GM12878 (cell line): ENCODE data around the gene PDIA4. TPM values are rescaled to one million over a fixed set of nuclear protein-coding genes. Genes with fewer than 3 reads are reported as not detected.

ENCODE experiments used
- BCL11A ChIP-seq: IDR thresholded peaks from 2 replicates; pipeline ENCODE4 v1.6.1; 2011; ENCODE audit warnings: low read depth, low read length
- CBX3 ChIP-seq: fragments of 200-600 bp; sonication (generic); IDR thresholded peaks from 2 replicates; pipeline ENCODE4 v1.6.1; 2016; ENCODE audit warnings: low read depth, borderline replicate concordance
- CREM ChIP-seq: IDR thresholded peaks from 2 replicates; pipeline ENCODE4 v1.6.1; 2014; ENCODE audit warnings: antibody characterized with exemption, low read depth
- MEF2A ChIP-seq: IDR thresholded peaks from 2 replicates; pipeline ENCODE4 v1.6.1; 2011; ENCODE audit warnings: low read depth, mild to moderate bottlenecking, low read length, moderate library complexity; ENCODE audit not compliant: insufficient read depth
- MEF2B ChIP-seq: fragments of 450-650 bp; IDR thresholded peaks from 2 replicates; pipeline ENCODE4 v1.6.1; 2018; ENCODE audit warnings: mild to moderate bottlenecking, moderate library complexity; ENCODE audit not compliant: partially characterized antibody, poor library complexity, severe bottlenecking
- MTA3 ChIP-seq: IDR thresholded peaks from 2 replicates; pipeline ENCODE4 v1.6.1; 2012; ENCODE audit warnings: low read length, inconsistent platforms, borderline replicate concordance
- NFXL1 ChIP-seq: fragments of 450-650 bp; IDR thresholded peaks from 2 replicates; pipeline ENCODE4 v1.6.1; 2017; ENCODE audit warnings: antibody characterized with exemption, mild to moderate bottlenecking, borderline replicate concordance
- POU2F2 ChIP-seq: IDR thresholded peaks from 3 replicates; pipeline ENCODE4 v1.6.1; 2011; ENCODE audit warnings: low read depth, mild to moderate bottlenecking, low read length, borderline replicate concordance
- RB1 ChIP-seq: fragments of 450-650 bp; formaldehyde crosslinking; IDR thresholded peaks from 2 replicates; pipeline ENCODE4 v1.6.1; 2017; ENCODE audit warnings: mild to moderate bottlenecking, borderline replicate concordance
- RUNX3 ChIP-seq: IDR thresholded peaks from 2 replicates; pipeline ENCODE4 v1.6.1; 2012; ENCODE audit warnings: low read length, inconsistent platforms
- SIN3A ChIP-seq: IDR thresholded peaks from 2 replicates; pipeline ENCODE4 v1.6.1; 2012; ENCODE audit warnings: low read depth, low read length, improper control_type of control experiment
- ZNF622 ChIP-seq: fragments of 450-650 bp; IDR thresholded peaks from 2 replicates; pipeline ENCODE4 v1.6.1; 2017; ENCODE audit warnings: mild to moderate bottlenecking, inconsistent platforms
- polyA plus RNA-seq, 11 experiments: library from polyadenylated mRNA; depleted of rRNA in 4 of 11; unstranded in 6 of 11; stranded (reverse) in 5 of 11; fragments of >200 nt; fragmentation: Nextera tagmentation in 4 of 11; fragmentation: Illumina TruSeq in 1 of 11; extraction: Ambion mirVana in 4 of 11; extraction: Trizol in 1 of 11; gene quantifications; 1 replicate in 1 of 11; 2 replicates in 10 of 11; pipeline versions ENCODE4 v1.2.1 to v1.2.3, GENCODE V29; 2011 to 2016; ENCODE audit warnings: inconsistent platforms in 2 of 11, missing spikeins in 2 of 11, low read depth in 1 of 11
- total RNA-seq, 4 experiments: library from RNA; depleted of rRNA in 3 of 4; stranded (reverse); fragments of >200 nt in 3 of 4; fragmentation: Illumina TruSeq in 1 of 4; extraction: Trizol in 1 of 4; gene quantifications; 2 replicates each; pipeline versions ENCODE4 v1.2.1 to v1.2.3, GENCODE V29; 2013 to 2021
- TF ChIP-seq, protein P1 (sequence below): IDR thresholded peaks from 2 replicates; pipeline ENCODE4 v1.6.1; 2012; ENCODE audit warnings: low read depth, low read length, improper control_type of control experiment
- TF ChIP-seq, protein P2 (sequence below): fragments of 450-650 bp; IDR thresholded peaks from 2 replicates; pipeline ENCODE4 v1.6.1; 2017; ENCODE audit warnings: antibody characterized with exemption, mild to moderate bottlenecking, moderate library complexity
- TF ChIP-seq, protein P3 (sequence below): fragments of 150-350 bp; IDR thresholded peaks from 2 replicates; pipeline ENCODE4 v1.6.1; 2014; ENCODE audit warnings: mild to moderate bottlenecking, low read depth, low read length
- TF ChIP-seq, protein P4 (sequence below): IDR thresholded peaks from 2 replicates; pipeline ENCODE4 v1.6.1; 2011; ENCODE audit warnings: low read depth, mild to moderate bottlenecking, low read length, moderate library complexity, borderline replicate concordance; ENCODE audit errors: extremely low read depth
- TF ChIP-seq, protein P5 (sequence below): fragments of 450-650 bp; IDR thresholded peaks from 2 replicates; pipeline ENCODE4 v1.6.1; 2017; ENCODE audit warnings: low read depth, mild to moderate bottlenecking, moderate library complexity
- TF ChIP-seq, protein P6 (sequence below): IDR thresholded peaks from 2 replicates; pipeline ENCODE4 v1.6.1; 2012; ENCODE audit warnings: low read depth, low read length, improper control_type of control experiment
- TF ChIP-seq, protein P7 (sequence below): IDR thresholded peaks from 2 replicates; pipeline ENCODE4 v1.6.1; 2011; ENCODE audit warnings: borderline replicate concordance, low read depth, mild to moderate bottlenecking, moderate library complexity, low read length; ENCODE audit not compliant: insufficient read depth, poor library complexity, severe bottlenecking

The PDIA4 gene
- total and polyA plus RNA-seq, 10 of the 15 experiments (the other 5 are each of a cell fraction or from before 2014, with no cell fraction given) = 7.1 to 306 (median 106) TPM

DNA sequence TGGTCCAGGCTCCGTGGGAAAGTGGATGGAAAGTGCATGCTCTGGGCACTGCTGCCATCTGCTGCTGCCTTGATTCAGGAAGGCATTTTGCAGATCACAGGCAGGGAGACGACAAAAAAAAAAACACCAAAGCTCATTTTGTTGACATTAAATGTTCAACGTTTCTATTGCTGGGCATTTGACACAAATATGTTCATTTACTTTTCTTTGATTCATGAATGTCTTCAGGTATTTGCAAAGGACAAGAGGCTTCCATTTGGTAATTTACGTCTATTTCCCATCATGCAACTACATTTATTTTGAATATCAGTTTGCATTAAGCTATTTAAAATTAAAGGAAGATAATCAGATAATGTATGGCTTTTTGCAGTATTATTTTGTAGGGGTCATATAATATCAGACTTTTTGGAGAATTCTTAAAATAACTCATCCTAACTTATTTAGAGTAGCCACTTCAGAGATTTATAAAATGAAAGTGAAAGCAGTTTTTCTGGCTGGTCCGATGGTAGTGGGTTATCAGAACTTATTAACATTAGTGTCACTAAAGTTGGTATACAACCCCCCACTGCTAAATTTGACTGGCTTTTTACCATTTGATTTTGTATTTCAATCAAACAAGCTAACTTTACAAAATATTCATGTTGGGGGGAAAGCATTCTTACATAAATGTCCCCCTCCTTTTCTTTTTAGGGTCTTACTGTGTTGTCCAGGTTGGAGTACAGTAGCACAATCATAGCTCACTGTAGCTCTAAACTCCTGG, 65.3 kb downstream of the PDIA4 start (continued):
- TF ChIP-seq, protein P1, sequence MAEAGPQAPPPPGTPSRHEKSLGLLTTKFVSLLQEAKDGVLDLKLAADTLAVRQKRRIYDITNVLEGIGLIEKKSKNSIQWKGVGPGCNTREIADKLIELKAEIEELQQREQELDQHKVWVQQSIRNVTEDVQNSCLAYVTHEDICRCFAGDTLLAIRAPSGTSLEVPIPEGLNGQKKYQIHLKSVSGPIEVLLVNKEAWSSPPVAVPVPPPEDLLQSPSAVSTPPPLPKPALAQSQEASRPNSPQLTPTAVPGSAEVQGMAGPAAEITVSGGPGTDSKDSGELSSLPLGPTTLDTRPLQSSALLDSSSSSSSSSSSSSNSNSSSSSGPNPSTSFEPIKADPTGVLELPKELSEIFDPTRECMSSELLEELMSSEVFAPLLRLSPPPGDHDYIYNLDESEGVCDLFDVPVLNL = no peak
- TF ChIP-seq, protein P2, sequence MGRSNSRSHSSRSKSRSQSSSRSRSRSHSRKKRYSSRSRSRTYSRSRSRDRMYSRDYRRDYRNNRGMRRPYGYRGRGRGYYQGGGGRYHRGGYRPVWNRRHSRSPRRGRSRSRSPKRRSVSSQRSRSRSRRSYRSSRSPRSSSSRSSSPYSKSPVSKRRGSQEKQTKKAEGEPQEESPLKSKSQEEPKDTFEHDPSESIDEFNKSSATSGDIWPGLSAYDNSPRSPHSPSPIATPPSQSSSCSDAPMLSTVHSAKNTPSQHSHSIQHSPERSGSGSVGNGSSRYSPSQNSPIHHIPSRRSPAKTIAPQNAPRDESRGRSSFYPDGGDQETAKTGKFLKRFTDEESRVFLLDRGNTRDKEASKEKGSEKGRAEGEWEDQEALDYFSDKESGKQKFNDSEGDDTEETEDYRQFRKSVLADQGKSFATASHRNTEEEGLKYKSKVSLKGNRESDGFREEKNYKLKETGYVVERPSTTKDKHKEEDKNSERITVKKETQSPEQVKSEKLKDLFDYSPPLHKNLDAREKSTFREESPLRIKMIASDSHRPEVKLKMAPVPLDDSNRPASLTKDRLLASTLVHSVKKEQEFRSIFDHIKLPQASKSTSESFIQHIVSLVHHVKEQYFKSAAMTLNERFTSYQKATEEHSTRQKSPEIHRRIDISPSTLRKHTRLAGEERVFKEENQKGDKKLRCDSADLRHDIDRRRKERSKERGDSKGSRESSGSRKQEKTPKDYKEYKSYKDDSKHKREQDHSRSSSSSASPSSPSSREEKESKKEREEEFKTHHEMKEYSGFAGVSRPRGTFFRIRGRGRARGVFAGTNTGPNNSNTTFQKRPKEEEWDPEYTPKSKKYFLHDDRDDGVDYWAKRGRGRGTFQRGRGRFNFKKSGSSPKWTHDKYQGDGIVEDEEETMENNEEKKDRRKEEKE = no peak
- TF ChIP-seq, protein P3, sequence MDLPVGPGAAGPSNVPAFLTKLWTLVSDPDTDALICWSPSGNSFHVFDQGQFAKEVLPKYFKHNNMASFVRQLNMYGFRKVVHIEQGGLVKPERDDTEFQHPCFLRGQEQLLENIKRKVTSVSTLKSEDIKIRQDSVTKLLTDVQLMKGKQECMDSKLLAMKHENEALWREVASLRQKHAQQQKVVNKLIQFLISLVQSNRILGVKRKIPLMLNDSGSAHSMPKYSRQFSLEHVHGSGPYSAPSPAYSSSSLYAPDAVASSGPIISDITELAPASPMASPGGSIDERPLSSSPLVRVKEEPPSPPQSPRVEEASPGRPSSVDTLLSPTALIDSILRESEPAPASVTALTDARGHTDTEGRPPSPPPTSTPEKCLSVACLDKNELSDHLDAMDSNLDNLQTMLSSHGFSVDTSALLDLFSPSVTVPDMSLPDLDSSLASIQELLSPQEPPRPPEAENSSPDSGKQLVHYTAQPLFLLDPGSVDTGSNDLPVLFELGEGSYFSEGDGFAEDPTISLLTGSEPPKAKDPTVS = no peak
- peak; percentile 14 for TF ChIP-seq MEF2B
- TF ChIP-seq RUNX3 = no peak; the same call in none of the 2 replicates
- TF ChIP-seq, protein P4, sequence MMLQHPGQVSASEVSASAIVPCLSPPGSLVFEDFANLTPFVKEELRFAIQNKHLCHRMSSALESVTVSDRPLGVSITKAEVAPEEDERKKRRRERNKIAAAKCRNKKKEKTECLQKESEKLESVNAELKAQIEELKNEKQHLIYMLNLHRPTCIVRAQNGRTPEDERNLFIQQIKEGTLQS = peak; percentile 27; the same call in 1 of the 2 replicates
- TF ChIP-seq SIN3A = no peak
- no peak for TF ChIP-seq ZNF622
- TF ChIP-seq MTA3 = no peak
- no peak for TF ChIP-seq BCL11A
- no peak for TF ChIP-seq CBX3
- TF ChIP-seq NFXL1 = no peak
- TF ChIP-seq POU2F2 = peak; percentile 81
- peak; percentile 79; the same call in 1 of the 2 replicates for TF ChIP-seq RB1
- TF ChIP-seq CREM = no peak
- TF ChIP-seq, protein P5, sequence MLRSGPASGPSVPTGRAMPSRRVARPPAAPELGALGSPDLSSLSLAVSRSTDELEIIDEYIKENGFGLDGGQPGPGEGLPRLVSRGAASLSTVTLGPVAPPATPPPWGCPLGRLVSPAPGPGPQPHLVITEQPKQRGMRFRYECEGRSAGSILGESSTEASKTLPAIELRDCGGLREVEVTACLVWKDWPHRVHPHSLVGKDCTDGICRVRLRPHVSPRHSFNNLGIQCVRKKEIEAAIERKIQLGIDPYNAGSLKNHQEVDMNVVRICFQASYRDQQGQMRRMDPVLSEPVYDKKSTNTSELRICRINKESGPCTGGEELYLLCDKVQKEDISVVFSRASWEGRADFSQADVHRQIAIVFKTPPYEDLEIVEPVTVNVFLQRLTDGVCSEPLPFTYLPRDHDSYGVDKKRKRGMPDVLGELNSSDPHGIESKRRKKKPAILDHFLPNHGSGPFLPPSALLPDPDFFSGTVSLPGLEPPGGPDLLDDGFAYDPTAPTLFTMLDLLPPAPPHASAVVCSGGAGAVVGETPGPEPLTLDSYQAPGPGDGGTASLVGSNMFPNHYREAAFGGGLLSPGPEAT = peak; percentile 69; the same call in 1 of the 2 replicates
- TF ChIP-seq, protein P6, sequence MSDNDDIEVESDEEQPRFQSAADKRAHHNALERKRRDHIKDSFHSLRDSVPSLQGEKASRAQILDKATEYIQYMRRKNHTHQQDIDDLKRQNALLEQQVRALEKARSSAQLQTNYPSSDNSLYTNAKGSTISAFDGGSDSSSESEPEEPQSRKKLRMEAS = no peak
- no peak; the same call in 1 of the 2 replicates for TF ChIP-seq MEF2A
- TF ChIP-seq, protein P7, sequence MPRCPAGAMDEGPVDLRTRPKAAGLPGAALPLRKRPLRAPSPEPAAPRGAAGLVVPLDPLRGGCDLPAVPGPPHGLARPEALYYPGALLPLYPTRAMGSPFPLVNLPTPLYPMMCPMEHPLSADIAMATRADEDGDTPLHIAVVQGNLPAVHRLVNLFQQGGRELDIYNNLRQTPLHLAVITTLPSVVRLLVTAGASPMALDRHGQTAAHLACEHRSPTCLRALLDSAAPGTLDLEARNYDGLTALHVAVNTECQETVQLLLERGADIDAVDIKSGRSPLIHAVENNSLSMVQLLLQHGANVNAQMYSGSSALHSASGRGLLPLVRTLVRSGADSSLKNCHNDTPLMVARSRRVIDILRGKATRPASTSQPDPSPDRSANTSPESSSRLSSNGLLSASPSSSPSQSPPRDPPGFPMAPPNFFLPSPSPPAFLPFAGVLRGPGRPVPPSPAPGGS = no peak
